ENCODE data around the gene HS6ST2.

Gene HS6ST2

DNA sequence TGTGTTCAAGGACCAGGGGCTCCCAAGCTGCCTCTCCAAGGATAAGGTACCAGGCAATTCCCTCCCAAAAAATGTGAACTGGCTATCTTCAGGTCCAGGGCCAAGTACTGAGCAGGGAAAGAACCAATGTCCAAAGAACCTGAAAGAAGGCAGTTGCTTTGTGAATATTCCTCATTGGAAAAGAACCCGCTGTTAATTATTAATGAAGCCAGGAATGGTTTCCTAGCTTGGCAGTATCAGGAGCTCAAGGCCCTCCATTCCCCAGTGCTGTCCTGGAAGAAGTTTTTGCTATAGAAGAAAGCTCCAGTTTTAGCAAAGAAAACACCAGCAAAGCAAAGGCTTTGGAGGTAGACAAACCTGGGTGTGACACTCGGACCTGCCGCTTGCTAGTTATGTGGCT is 339.6 kb downstream of the HS6ST2 start:
- in situ Hi-C loops (cut with HindIII; ENCODE audit: low sequenced_read_pairs): no loop called here

DNA sequence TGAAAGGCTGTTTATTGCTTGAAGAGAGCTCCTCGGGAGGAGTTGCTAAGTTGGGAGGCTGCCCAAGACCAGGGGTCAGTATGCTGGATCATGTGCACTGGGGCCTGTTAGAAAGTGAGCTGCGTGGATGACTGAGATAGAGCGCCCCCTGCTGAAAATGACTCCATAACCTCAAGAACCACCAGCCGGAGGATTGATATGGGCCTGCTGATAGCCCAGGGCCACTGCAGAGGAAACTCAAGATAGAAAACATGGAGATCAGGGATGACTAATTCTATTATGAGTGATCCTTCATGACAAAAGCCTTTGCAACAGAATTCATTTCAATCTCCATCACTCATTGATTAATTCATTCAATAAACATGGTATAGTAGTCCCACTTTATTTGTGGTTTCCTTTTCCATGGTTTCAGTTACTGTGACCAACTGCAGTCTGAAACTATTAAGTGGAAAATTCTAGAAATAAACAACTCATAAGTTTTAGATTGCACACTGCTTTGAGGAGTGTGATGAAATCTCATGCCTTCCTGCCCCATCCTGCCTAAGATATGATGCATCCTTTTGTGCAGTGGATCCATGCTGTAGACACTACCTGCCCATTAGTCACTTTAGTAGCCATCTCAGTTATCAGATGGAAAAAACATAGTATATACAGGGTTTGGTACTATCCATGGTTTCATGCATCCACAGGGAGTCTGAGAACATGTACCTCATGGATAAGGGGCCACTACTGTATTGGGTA is 342.9 kb downstream of the HS6ST2 start:
- no peak overlapping the region for H3K4me3 ChIP-seq (ENCODE audit: low read depth, low read length)
- peak; percentile 27 for DNase-seq (ENCODE audit: low read depth, low spot score)
- TF ChIP-seq, protein P1, sequence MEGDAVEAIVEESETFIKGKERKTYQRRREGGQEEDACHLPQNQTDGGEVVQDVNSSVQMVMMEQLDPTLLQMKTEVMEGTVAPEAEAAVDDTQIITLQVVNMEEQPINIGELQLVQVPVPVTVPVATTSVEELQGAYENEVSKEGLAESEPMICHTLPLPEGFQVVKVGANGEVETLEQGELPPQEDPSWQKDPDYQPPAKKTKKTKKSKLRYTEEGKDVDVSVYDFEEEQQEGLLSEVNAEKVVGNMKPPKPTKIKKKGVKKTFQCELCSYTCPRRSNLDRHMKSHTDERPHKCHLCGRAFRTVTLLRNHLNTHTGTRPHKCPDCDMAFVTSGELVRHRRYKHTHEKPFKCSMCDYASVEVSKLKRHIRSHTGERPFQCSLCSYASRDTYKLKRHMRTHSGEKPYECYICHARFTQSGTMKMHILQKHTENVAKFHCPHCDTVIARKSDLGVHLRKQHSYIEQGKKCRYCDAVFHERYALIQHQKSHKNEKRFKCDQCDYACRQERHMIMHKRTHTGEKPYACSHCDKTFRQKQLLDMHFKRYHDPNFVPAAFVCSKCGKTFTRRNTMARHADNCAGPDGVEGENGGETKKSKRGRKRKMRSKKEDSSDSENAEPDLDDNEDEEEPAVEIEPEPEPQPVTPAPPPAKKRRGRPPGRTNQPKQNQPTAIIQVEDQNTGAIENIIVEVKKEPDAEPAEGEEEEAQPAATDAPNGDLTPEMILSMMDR (IDR thresholded peaks at IDR 0.05; ENCODE audit: low read depth, low read length): peak; percentile 41
- in situ Hi-C loops (cut with HindIII; ENCODE audit: low sequenced_read_pairs): no loop called here

More for the DNA sequence above, 339.6 kb downstream of the HS6ST2 start:
- no peak overlapping the region for H3K4me3 ChIP-seq (ENCODE audit: low read depth, low read length)
- TF ChIP-seq, protein P1 (IDR thresholded peaks at IDR 0.05; ENCODE audit: low read depth, low read length): no peak
- DNase-seq (ENCODE audit: low read depth, low spot score): no peak

GRCh38 chrX:132614297-132614696 is 344.1 kb downstream of the HS6ST2 start:
- in situ Hi-C loops (cut with HindIII; ENCODE audit: low sequenced_read_pairs): no loop called here
- H3K4me3 ChIP-seq (ENCODE audit: low read depth, low read length): no peak overlapping the region
- TF ChIP-seq, protein P1 (IDR thresholded peaks at IDR 0.05; ENCODE audit: low read depth, low read length): peak; percentile 51
- no peak for DNase-seq (ENCODE audit: low read depth, low spot score)

- TF ChIP-seq, protein P1 (IDR thresholded peaks at IDR 0.05; ENCODE audit: low read depth, low read length): no peak
- H3K4me3 ChIP-seq (ENCODE audit: low read depth, low read length): no peak overlapping the region
- DNase-seq (ENCODE audit: low read depth, low spot score): no peak
- in situ Hi-C loops (cut with HindIII; ENCODE audit: low sequenced_read_pairs): no loop called here
Measured at GRCh38 chrX:132613801-132614200, 344.6 kb downstream of the HS6ST2 start.

DNA sequence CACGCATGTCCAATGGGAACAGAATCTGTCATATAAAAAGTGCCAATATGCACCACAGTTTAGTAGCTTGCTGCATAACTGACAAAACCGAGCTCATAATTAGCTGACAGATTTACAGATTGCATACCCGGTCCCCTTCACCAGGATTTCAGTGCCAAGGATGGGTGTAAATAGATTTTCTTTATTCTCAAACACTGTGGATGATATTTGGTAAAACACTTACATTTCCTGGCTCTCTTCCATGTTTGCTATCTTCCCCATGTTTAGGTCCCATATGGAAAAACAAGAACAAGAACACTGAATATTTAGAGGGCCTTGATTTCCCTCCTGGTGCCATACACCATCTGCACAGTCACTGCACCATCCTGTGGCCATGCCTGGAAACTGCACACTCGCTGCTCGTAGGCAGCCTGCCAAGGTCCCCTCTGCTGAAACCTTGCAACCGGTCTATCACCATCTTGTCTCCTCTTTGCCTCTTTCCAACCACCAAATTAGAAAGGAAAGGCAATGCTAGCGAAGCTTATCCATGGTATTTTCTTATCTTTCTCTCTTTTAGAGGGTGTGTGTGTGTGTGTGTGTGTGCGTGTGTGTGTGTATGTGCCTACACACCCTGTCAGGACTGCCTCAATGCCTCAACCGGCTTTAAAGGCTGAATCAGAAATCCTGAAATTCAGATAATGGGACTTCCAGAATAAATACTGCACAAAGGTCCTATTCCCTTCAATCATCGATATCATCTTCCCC is 345.4 kb downstream of the HS6ST2 start:
- peak; percentile 13 for DNase-seq (ENCODE audit: low read depth, low spot score)
- in situ Hi-C loops (cut with HindIII; ENCODE audit: low sequenced_read_pairs): no loop called here

GRCh38 chrX:132610536-132610935 is 347.9 kb downstream of the HS6ST2 start:
- DNase-seq (ENCODE audit: low read depth, low spot score): no peak
- no peak overlapping the region for H3K4me3 ChIP-seq (ENCODE audit: low read depth, low read length)
- in situ Hi-C loops (cut with HindIII; ENCODE audit: low sequenced_read_pairs): no loop called here
- TF ChIP-seq, protein P1 (IDR thresholded peaks at IDR 0.05; ENCODE audit: low read depth, low read length): no peak

More for the DNA sequence above, 345.4 kb downstream of the HS6ST2 start:
- TF ChIP-seq, protein P1 (IDR thresholded peaks at IDR 0.05; ENCODE audit: low read depth, low read length): peak; percentile 63
- no peak overlapping the region for H3K4me3 ChIP-seq (ENCODE audit: low read depth, low read length)
